IPS-18c (cell line): ENCODE data around the gene C1orf226.
"Not testable (repeated sequence)": the region's sequence is repeated elsewhere in the genome, so short reads cannot be mapped to it uniquely, and the experiment has no call there.

ENCODE experiments used
- H3K4me3 ChIP-seq: 2 replicates; pipeline ENCODE4 v1.7.0; 2013; ENCODE audit warnings: low read depth, mild to moderate bottlenecking, low read length, moderate library complexity; ENCODE audit not compliant: insufficient read depth
- H3K9me3 ChIP-seq: one replicate; pipeline ENCODE4 v1.6.1; 2013; ENCODE audit warnings: mild to moderate bottlenecking, low read length, moderate library complexity; ENCODE audit not compliant: control insufficient read depth, insufficient read depth

The C1orf226 gene, protein sequence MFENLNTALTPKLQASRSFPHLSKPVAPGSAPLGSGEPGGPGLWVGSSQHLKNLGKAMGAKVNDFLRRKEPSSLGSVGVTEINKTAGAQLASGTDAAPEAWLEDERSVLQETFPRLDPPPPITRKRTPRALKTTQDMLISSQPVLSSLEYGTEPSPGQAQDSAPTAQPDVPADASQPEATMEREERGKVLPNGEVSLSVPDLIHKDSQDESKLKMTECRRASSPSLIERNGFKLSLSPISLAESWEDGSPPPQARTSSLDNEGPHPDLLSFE

GRCh38 chr1:162381383-162381782 is at the start of gene C1orf226:
C1orf226 (plus strand) TSS chr1:162381728; CDS start chr1:162381902, 174 bp downstream.
- H3K9me3 ChIP-seq = peaks cover 2% of the 10 kb centered on the region
- no peak within 1 kb of the TSS for H3K4me3 ChIP-seq

GRCh38 chr1:162333991-162334390 is 47.5 kb upstream of the C1orf226 start:
- Histone ChIP-seq H3K9me3 (no peaks in the 10 kb centered on the region), H3K4me3 (no peak overlapping the region)

- no peak overlapping the region for H3K4me3 ChIP-seq
- H3K9me3 ChIP-seq = no peaks in the 10 kb centered on the region
These were observed 46.4 kb upstream of the C1orf226 start for GRCh38 chr1:162335126-162335525.

GRCh38 chr1:162336621-162337285 is 44.8 kb upstream of the C1orf226 start:
- H3K9me3 ChIP-seq = no peaks in the 10 kb centered on the region
- H3K4me3 ChIP-seq = no peak overlapping the region

DNA sequence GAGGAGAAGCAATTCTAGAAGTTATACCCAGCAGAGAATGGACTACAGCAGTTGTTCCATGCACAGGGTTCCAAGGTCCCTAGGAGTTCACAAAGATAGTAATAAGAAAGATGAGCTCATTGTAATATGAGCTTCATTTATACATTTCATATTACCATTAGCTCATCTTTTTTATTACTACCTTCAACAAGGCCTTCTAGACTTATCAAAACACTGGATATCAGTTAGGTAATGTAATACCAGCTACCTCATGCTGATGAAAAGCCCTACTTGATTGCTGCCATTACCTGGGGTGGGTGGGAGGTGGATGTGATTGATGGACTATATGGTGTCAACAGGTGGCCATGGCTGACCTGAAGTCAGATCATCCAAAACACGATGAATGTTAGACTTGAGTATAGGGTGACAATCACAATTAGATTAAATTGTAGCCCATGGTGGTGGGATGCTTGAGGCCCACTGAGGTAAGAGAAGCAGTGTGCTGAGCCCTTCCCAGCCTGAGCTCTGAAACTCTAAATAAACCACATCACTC is 39.0 kb upstream of the C1orf226 start:
- H3K9me3 ChIP-seq = no peaks in the 10 kb centered on the region
- no peak overlapping the region for H3K4me3 ChIP-seq

GRCh38 chr1:162343470-162343869 is 38.1 kb upstream of the C1orf226 start:
- H3K9me3 ChIP-seq = no peaks in the 10 kb centered on the region
- no peak overlapping the region for H3K4me3 ChIP-seq

GRCh38 chr1:162347281-162347680 is 34.2 kb upstream of the C1orf226 start:
- H3K9me3 ChIP-seq = no peaks in the 10 kb centered on the region
- no peak overlapping the region for H3K4me3 ChIP-seq

GRCh38 chr1:162349635-162350330 is 31.7 kb upstream of the C1orf226 start:
- Histone ChIP-seq H3K4me3 (no peak overlapping the region), H3K9me3 (no peaks in the 10 kb centered on the region)

- no peak overlapping the region for H3K4me3 ChIP-seq
- no peaks in the 10 kb centered on the region for H3K9me3 ChIP-seq
These were observed 30.2 kb upstream of the C1orf226 start for GRCh38 chr1:162351246-162351842.

GRCh38 chr1:162351874-162352273 is 29.7 kb upstream of the C1orf226 start:
- not testable (repeated sequence) for H3K9me3 ChIP-seq, H3K4me3 ChIP-seq

GRCh38 chr1:162353078-162353477 is 28.4 kb upstream of the C1orf226 start:
- Histone ChIP-seq H3K9me3 (no peaks in the 10 kb centered on the region), H3K4me3 (no peak overlapping the region)

GRCh38 chr1:162353702-162354101 is 27.8 kb upstream of the C1orf226 start:
- Histone ChIP-seq H3K9me3 (no peaks in the 10 kb centered on the region), H3K4me3 (no peak overlapping the region)

DNA sequence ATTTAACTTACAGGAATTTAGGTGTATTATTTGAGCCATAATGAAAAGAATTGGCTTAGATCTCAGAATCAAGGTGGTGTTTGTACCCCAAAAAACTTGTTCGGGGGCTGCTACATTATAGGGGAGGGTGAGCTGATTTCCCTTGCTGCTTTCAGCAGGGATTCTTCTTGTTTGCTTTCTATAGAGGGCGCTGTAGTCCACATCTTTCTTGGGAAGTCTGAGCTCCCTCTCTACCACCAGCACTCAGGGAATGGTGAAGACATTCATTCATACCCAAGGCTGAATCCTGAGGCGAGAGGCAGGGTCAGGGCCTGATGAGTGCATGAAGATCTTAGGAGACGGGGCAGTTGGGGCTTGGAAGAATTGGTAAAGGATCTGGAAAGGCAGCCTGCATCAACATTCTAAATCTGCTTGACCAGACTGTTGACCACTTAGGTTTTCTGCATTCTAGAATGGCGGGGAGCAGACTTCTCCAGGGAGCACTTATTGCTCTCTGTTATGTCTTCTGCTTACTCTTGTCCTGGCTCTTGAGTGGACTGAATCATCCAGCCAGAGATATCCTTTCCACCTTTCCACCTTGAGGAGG is 23.8 kb upstream of the C1orf226 start:
- no peak overlapping the region for H3K4me3 ChIP-seq
- H3K9me3 ChIP-seq = no peaks in the 10 kb centered on the region

GRCh38 chr1:162358928-162359327 is 22.6 kb upstream of the C1orf226 start:
- no peaks in the 10 kb centered on the region for H3K9me3 ChIP-seq
- no peak overlapping the region for H3K4me3 ChIP-seq

DNA sequence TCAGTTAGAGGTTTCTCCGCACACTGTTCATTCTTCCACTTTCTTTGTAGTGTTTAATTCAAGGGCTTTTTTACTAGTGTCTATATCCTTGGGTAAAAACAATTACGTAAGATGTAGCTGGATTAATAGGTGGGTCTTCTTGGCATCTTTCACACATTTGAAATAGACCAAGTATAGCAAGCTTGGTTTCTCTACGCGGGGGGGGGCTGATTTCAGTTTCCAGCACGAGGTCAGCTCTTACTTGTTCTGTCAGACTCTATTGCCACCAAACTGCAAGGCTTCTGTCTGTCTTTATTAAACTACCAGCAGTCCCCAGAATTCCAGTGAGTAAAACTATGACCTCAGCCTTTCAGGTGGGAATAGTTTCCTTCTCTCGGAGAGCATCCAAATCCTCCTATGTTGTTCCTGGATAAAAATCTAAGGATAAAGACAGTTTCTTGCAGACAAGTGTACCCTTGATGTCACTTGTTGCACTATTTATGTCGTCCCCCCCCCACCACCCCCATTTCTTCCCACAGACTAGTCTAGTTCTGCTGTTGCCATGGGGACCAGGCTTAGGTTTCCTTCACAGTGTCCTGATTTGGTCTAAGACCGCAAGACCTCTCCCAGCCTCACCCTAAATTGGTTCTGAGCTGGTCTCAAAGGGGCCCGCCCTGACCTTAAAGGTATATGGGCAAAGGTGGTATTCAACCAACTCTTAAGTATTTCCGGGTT is 21.8 kb upstream of the C1orf226 start:
- Histone ChIP-seq H3K4me3 (no peak overlapping the region), H3K9me3 (no peaks in the 10 kb centered on the region)

GRCh38 chr1:162360237-162360873 is 21.2 kb upstream of the C1orf226 start:
- H3K4me3 ChIP-seq = no peak overlapping the region
- H3K9me3 ChIP-seq = no peaks in the 10 kb centered on the region
